H1 (cell line): ENCODE results near the gene MAPKAPK2. TPM values are rescaled to one million over a fixed set of nuclear protein-coding genes. Genes with fewer than 3 reads are reported as not detected.

Source experiments
- CTCF ChIA-PET: fragments of 300-600 bp; sonication (Branson Sonifier 250); formaldehyde crosslinking; loops from one replicate; lab custom pipeline; 2021; ENCODE audit not compliant: partially characterized antibody; lab: Charles Lee
- POLR2A ChIA-PET: fragments of 300-600 bp; sonication (Branson Sonifier 250); formaldehyde crosslinking; loops from one replicate; lab custom pipeline; 2021; ENCODE audit warnings: inconsistent platforms; ENCODE audit not compliant: partially characterized antibody; lab: Charles Lee
- DNase-seq, 2 experiments: peaks; one replicate each; pipeline versions ENCODE4 v3.0.0 to v3.0.0-alpha.2; 2010 to 2022; ENCODE audit warnings: low spot score in 2 of 2, low read depth in 1 of 2, mixed read lengths in 1 of 2
- FAIRE-seq: peaks from 2 replicates; lab custom pipeline; 2011; peaks lifted over from hg19 to GRCh38; lab: Jason Lieb, UNC
- H2AFZ ChIP-seq: 2 replicates; pipeline ENCODE4 v1.8.1; 2012; ENCODE audit warnings: low read length, inconsistent platforms
- H2AK5ac ChIP-seq: 2 replicates; pipeline ENCODE4 v1.6.1; 2013; ENCODE audit warnings: low read depth, low read length
- H2BK120ac ChIP-seq: replicated peaks from 2 replicates; pipeline ENCODE3; 2013; ENCODE audit warnings: low read depth, low read length, inconsistent platforms
- H2BK12ac ChIP-seq: 2 replicates; pipeline ENCODE4 v1.6.1; 2013; ENCODE audit warnings: low read depth, low read length
- H2BK15ac ChIP-seq: 2 replicates; pipeline ENCODE4 v1.6.1; 2013; ENCODE audit warnings: low read length
- H2BK20ac ChIP-seq: 2 replicates; pipeline ENCODE4 v1.6.1; 2013; ENCODE audit warnings: low read length
- H2BK5ac ChIP-seq: 2 replicates; pipeline ENCODE4 v1.6.1; 2013; ENCODE audit warnings: low read depth, low read length
- H3K14ac ChIP-seq: 2 replicates; pipeline ENCODE4 v1.6.1; 2013; ENCODE audit warnings: inconsistent platforms; ENCODE audit not compliant: insufficient read length
- H3K18ac ChIP-seq: 2 replicates; pipeline ENCODE4 v1.6.1; 2013; ENCODE audit warnings: low read length; ENCODE audit errors: extremely low read depth
- H3K23ac ChIP-seq: 2 replicates; pipeline ENCODE4 v1.6.1; 2013; ENCODE audit warnings: inconsistent platforms; ENCODE audit not compliant: insufficient read length
- H3K23me2 ChIP-seq: 2 replicates; pipeline ENCODE4 v1.6.1; 2013; ENCODE audit warnings: low read depth, low read length
- H3K27ac ChIP-seq: 2 replicates; pipeline ENCODE4 v1.6.1; 2011; ENCODE audit warnings: low read depth, low read length, inconsistent platforms
- H3K27me3 ChIP-seq, 4 experiments: replicated peaks in 1 of 4; 1 replicate in 1 of 4; 2 replicates in 3 of 4; pipeline versions ENCODE4 v1.6.1 to v1.8.1; 2011 to 2013; ENCODE audit warnings: low read length in 3 of 4, mild to moderate bottlenecking in 3 of 4, inconsistent platforms in 2 of 4, mixed read lengths in 2 of 4, moderate library complexity in 1 of 4; ENCODE audit not compliant: control insufficient read depth in 3 of 4, insufficient read depth in 3 of 4; ENCODE audit errors: extremely low read depth in 1 of 4
- H3K36me3 ChIP-seq, 4 experiments: 2 replicates each; pipeline versions ENCODE4 v1.6.1 to v1.8.1; 2011 to 2013; ENCODE audit warnings: mild to moderate bottlenecking in 4 of 4, low read length in 3 of 4, moderate library complexity in 2 of 4, control low read depth in 1 of 4, inconsistent platforms in 1 of 4; ENCODE audit not compliant: insufficient read depth in 4 of 4, control insufficient read depth in 2 of 4
- H3K4ac ChIP-seq: replicated peaks from 2 replicates; pipeline ENCODE3; 2013; ENCODE audit warnings: low read length, low read depth, mixed read lengths, inconsistent platforms; ENCODE audit not compliant: insufficient read length
- H3K4me1 ChIP-seq, 4 experiments: replicated peaks in 1 of 4; 1 replicate in 1 of 4; 2 replicates in 3 of 4; pipeline versions ENCODE4 v1.6.1 to v1.8.1; 2011 to 2013; ENCODE audit warnings: low read length in 3 of 4, inconsistent platforms in 2 of 4, mixed read lengths in 1 of 4; ENCODE audit not compliant: insufficient read depth in 4 of 4, control insufficient read depth in 3 of 4
- H3K4me2 ChIP-seq, 2 experiments: 2 replicates each; pipeline versions ENCODE4 v1.6.1 to v1.8.1; 2011 to 2013; ENCODE audit warnings: low read depth in 2 of 2, low read length in 2 of 2, control low read depth in 1 of 2, inconsistent platforms in 1 of 2, mild to moderate bottlenecking in 1 of 2; ENCODE audit not compliant: insufficient read depth in 1 of 2
- H3K4me3 ChIP-seq, 4 experiments: fragments of 200-600, 300-600 bp in 1 of 4; sonication (generic), shearing (Covaris generic), sonication (Bioruptor Twin) in 1 of 4; 2 replicates each; pipeline versions ENCODE4 v1.5.1 to v1.8.1; 2011 to 2016; ENCODE audit warnings: low read length in 4 of 4, low read depth in 3 of 4, control low read depth in 2 of 4, inconsistent platforms in 2 of 4, mild to moderate bottlenecking in 2 of 4, mixed read lengths in 1 of 4, moderate library complexity in 1 of 4; ENCODE audit not compliant: insufficient read depth in 2 of 4; ENCODE audit errors: extremely low read depth in 1 of 4
- H3K56ac ChIP-seq: replicated peaks from 2 replicates; pipeline ENCODE3; 2013; ENCODE audit warnings: low read depth, mild to moderate bottlenecking, mixed read lengths, low read length, inconsistent platforms; ENCODE audit not compliant: insufficient read length
- H3K79me1 ChIP-seq: 2 replicates; pipeline ENCODE4 v1.6.1; 2013; ENCODE audit warnings: low read depth, low read length, control low read depth
- H3K79me2 ChIP-seq, 2 experiments: 2 replicates each; pipeline versions ENCODE4 v1.6.1 to v1.8.1; 2012 to 2013; ENCODE audit warnings: low read length in 2 of 2, mild to moderate bottlenecking in 2 of 2, inconsistent platforms in 1 of 2; ENCODE audit not compliant: insufficient read depth in 2 of 2, control insufficient read depth in 1 of 2
- H3K9ac ChIP-seq, 4 experiments: replicated peaks in 1 of 4; 1 replicate in 1 of 4; 2 replicates in 3 of 4; pipeline versions ENCODE4 v1.6.1 to v1.8.1; 2011 to 2013; ENCODE audit warnings: low read depth in 3 of 4, low read length in 3 of 4, control low read depth in 2 of 4, mild to moderate bottlenecking in 2 of 4, moderate library complexity in 2 of 4, inconsistent platforms in 1 of 4; ENCODE audit errors: extremely low read depth in 1 of 4
- H3K9me3 ChIP-seq, 2 experiments: 2 replicates each; pipeline versions ENCODE4 v1.6.1 to v1.8.1; 2012 to 2013; ENCODE audit warnings: mild to moderate bottlenecking in 2 of 2, moderate library complexity in 2 of 2, control low read depth in 1 of 2, inconsistent platforms in 1 of 2, low read depth in 1 of 2, low read length in 1 of 2, mixed read lengths in 1 of 2; ENCODE audit not compliant: insufficient read depth in 2 of 2
- H4K20me1 ChIP-seq, 2 experiments: replicated peaks in 1 of 2; 2 replicates each; pipeline versions ENCODE3 to v1.8.1; 2011 to 2013; ENCODE audit warnings: inconsistent platforms in 2 of 2, low read length in 2 of 2, mild to moderate bottlenecking in 1 of 2; ENCODE audit not compliant: insufficient read depth in 2 of 2, control insufficient read depth in 1 of 2
- H4K5ac ChIP-seq: 2 replicates; pipeline ENCODE4 v1.6.1; 2013; ENCODE audit warnings: low read length, low read depth, mixed read lengths, inconsistent platforms; ENCODE audit not compliant: insufficient read length
- H4K8ac ChIP-seq: 2 replicates; pipeline ENCODE4 v1.8.0; 2013; ENCODE audit warnings: mild to moderate bottlenecking, moderate library complexity, low read length, inconsistent platforms; ENCODE audit not compliant: insufficient read depth; ENCODE audit errors: extremely low read depth
- H4K91ac ChIP-seq: replicated peaks from 2 replicates; pipeline ENCODE3; 2013; ENCODE audit warnings: low read length, mixed read lengths, inconsistent platforms; ENCODE audit not compliant: insufficient read length
- CEBPB ChIP-seq: IDR thresholded peaks from 2 replicates; pipeline ENCODE4 v1.6.1; 2012; ENCODE audit warnings: low read depth, low read length
- polyA plus RNA-seq, 7 experiments: library from polyadenylated mRNA; depleted of rRNA in 3 of 7; stranded (reverse) in 5 of 7; unstranded in 2 of 7; fragments of >200 nt in 5 of 7; fragments of 200-250 nt in 2 of 7; gene quantifications; 1 replicate in 5 of 7; 2 replicates in 1 of 7; 4 replicates in 1 of 7; pipeline versions ENCODE4 v1.2.1 to v1.2.3, GENCODE V29; 2011 to 2013; ENCODE audit warnings: missing spikeins in 2 of 7, mixed read lengths in 2 of 7
- total RNA-seq: library from RNA; stranded (reverse); fragmentation: NEBNext Ultra II Directional; extraction: Animal tissue kit (Norgen Biotek cat#: 25700); gene quantifications from 2 replicates; pipeline ENCODE4 v1.2.1, GENCODE V29; 2021

The MAPKAPK2 gene
- total and polyA plus RNA-seq, 2 of the 8 experiments (the other 6 are each of a cell fraction or from before 2014, with no cell fraction given), result 27.5 to 44.9 TPM

DNA sequence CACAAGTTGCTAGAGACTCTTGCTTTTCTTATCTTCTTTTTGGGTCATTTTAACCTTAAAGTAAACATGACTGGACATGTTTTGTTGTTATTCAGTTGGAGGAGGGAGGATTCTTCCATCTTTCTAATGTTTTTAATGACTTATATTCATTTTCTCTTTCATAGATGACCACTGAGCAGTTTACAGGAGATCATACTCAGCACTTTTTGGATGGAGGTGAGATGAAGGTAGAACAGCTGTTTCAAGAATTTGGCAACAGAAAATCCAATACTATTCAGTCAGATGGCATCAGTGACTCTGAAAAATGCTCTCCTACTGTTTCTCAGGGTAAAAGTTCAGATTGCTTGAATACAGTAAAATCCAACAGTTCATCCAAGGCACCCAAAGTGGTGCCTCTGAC, 37.5 kb upstream of the MAPKAPK2 start:
- H2BK15ac ChIP-seq, result no peak overlapping the region
- no peaks in the 10 kb centered on the region for H3K9me3 ChIP-seq
- no peak overlapping the region for H2BK12ac ChIP-seq
- no peak overlapping the region for H3K4me2 ChIP-seq
- H3K79me2 ChIP-seq, result no peaks in the 10 kb centered on the region
- H3K9ac ChIP-seq, result no peak overlapping the region
- FAIRE-seq (no peak), DNase-seq (no peak)
- no peak for TF ChIP-seq CEBPB
- H3K4me1 ChIP-seq, result peaks cover 0 to 3% (median 1%) of the 10 kb centered on the region in 4 experiments; a peak in 2 of 7 replicates
- no peak overlapping the region for H2BK120ac ChIP-seq
- H2AFZ ChIP-seq, result no peak overlapping the region
- no peak overlapping the region for H3K14ac ChIP-seq
- H3K4me3 ChIP-seq, result no peak overlapping the region
- no peak overlapping the region for H4K8ac ChIP-seq
- H3K79me1 ChIP-seq, result no peaks in the 10 kb centered on the region
- no peak overlapping the region for H3K18ac ChIP-seq
- H3K27ac ChIP-seq, result no peak overlapping the region
- H2BK20ac ChIP-seq, result no peak overlapping the region
- no peak overlapping the region for H4K5ac ChIP-seq
- CTCF ChIA-PET, result interaction anchor here (0.9 to 19.3 kb wide), 9 partner anchors 9 to 162 kb away, joined by 3 to 280 read pairs (median 4); partner anchors contain the start of gene DYRK3
- no peak overlapping the region for H4K91ac ChIP-seq
- H3K56ac ChIP-seq, result no peak overlapping the region
- H3K4ac ChIP-seq, result no peak overlapping the region
- H2AK5ac ChIP-seq, result no peak overlapping the region
- no peaks in the 10 kb centered on the region for H3K27me3 ChIP-seq
- no peak overlapping the region for H2BK5ac ChIP-seq
- H4K20me1 ChIP-seq, result no peaks in the 10 kb centered on the region
- no peak overlapping the region for H3K23ac ChIP-seq
- no peaks in the 10 kb centered on the region for H3K23me2 ChIP-seq
- POLR2A ChIA-PET, result interaction anchor here (1.0 kb wide), 1 partner anchor 11 kb away, joined by 4 read pairs; no protein-coding TSS in a partner anchor
- peaks cover 2 to 3% (median 3%) of the 10 kb centered on the region in 4 experiments; a peak in 4 of 8 replicates for H3K36me3 ChIP-seq
